Tibial artery (tissue), 4 donors: ENCODE data around the gene PAK4.

Source experiments
- DNase-seq, 2 donors: peaks; one replicate each; pipeline ENCODE4 v3.0.0-alpha.2; 2019
- H3K27ac ChIP-seq, 2 donors: fragments of 200-600 bp; sonication (generic) in 1 of 2; 1 replicate in 1 of 2; 2 replicates in 1 of 2; pipeline ENCODE4 v1.5.1; 2018 to 2019; ENCODE audit warnings: mild to moderate bottlenecking in 1 of 2
- H3K27me3 ChIP-seq, 2 donors: fragments of 200-600 bp; sonication (generic) in 1 of 2; one replicate each; pipeline versions ENCODE4 v1.5.1 to v1.6.0; 2016 to 2019
- H3K36me3 ChIP-seq, 3 donors: fragments of 200-600 bp; sonication (generic) in 2 of 3; one replicate each; pipeline ENCODE4 v1.5.1; 2016 to 2019; ENCODE audit warnings: mild to moderate bottlenecking in 2 of 3
- H3K4me1 ChIP-seq, 4 donors: fragments of 200-600 bp; sonication (generic) in 2 of 4; 1 replicate in 3 of 4; 2 replicates in 1 of 4; pipeline ENCODE4 v1.5.1; 2016 to 2019
- H3K4me3 ChIP-seq, 2 donors: fragments of 200-600 bp; sonication (generic) in 1 of 2; 1 replicate in 1 of 2; 2 replicates in 1 of 2; pipeline ENCODE4 v1.5.1; 2018 to 2019; ENCODE audit warnings: mild to moderate bottlenecking in 2 of 2
- H3K9me3 ChIP-seq, 3 donors: fragments of 200-600 bp; sonication (generic) in 1 of 3; one replicate each; pipeline ENCODE4 v1.5.1; 2016 to 2019
- intact Hi-C: fragments of 100-400 bp; cut with DNase I; formaldehyde crosslinking; loops from one replicate; pipeline ENCODE4 v1.15.0; 2023; ENCODE audit warnings: low total_unique reads
- TF ChIP-seq, protein P1 (sequence below), 2 experiments: fragments of 200-600 bp in 1 of 2; fragments of 450-650 bp in 1 of 2; IDR thresholded peaks; one replicate each; pipeline ENCODE4 v1.5.1; 2017 to 2019; ENCODE audit warnings: antibody characterized with exemption in 2 of 2, mild to moderate bottlenecking in 1 of 2, moderate library complexity in 1 of 2

The PAK4 gene

DNA sequence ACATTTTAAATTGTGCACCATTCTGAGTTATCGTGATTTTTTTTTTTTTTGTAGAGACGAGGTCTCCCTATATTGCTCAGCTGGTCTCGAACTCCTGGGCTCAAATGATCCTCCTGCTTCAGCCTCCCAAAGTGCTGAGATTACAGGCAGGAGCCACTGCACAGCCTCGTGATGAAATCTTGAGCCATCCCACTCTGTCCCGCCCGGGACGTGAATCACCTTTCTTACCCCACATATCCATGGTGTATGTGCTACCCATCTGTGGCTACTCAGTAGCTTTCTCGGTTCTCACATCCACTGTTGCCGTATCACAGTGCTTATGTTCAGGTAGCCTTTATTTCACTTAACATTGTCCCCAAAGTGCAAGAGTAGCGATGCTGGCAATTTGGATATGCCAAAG, 26.5 kb downstream of the PAK4 start:
- Histone ChIP-seq H3K4me3 (no peak overlapping the region), H3K36me3 (peaks cover 0 to 4% (median 0%) of the 10 kb centered on the region in 3 donors), H3K27me3 (no peaks in the 10 kb centered on the region), H3K27ac (no peak overlapping the region), H3K9me3 (no peaks in the 10 kb centered on the region), H3K4me1 (peaks cover 0 to 37% (median 12%) of the 10 kb centered on the region in 4 donors)
- intact Hi-C loops: no loop called here
- no peak for DNase-seq
- TF ChIP-seq, protein P1, sequence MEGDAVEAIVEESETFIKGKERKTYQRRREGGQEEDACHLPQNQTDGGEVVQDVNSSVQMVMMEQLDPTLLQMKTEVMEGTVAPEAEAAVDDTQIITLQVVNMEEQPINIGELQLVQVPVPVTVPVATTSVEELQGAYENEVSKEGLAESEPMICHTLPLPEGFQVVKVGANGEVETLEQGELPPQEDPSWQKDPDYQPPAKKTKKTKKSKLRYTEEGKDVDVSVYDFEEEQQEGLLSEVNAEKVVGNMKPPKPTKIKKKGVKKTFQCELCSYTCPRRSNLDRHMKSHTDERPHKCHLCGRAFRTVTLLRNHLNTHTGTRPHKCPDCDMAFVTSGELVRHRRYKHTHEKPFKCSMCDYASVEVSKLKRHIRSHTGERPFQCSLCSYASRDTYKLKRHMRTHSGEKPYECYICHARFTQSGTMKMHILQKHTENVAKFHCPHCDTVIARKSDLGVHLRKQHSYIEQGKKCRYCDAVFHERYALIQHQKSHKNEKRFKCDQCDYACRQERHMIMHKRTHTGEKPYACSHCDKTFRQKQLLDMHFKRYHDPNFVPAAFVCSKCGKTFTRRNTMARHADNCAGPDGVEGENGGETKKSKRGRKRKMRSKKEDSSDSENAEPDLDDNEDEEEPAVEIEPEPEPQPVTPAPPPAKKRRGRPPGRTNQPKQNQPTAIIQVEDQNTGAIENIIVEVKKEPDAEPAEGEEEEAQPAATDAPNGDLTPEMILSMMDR (IDR thresholded peaks at IDR 0.05): no peak

DNA sequence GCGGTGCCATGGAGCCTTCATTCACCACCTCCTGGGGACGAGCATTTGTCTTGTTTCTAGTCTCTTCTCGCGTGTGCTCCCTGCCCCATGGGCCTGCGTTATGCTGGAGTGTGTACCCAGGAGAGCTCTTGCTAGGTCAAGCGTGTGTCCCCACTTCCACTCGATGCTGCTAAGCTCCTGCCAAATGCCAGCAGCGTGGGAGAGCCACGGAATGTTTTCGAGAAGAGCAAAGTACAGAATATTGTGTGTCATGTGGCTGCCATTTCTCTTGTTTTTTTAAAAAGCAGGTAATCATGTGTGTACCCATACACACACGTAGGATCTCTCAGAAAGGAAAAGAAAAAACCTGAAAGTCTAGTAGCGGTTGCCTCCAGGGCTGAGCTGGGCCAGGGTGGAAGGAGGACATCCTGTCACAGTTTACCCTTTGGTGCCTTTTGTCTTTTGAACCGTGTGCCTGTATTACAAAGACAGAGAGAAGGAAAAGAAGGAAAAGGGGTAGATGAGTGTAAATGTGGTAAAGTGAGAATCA, 28.6 kb downstream of the PAK4 start:
- H3K36me3 ChIP-seq: peaks cover 0 to 4% (median 0%) of the 10 kb centered on the region in 3 donors
- intact Hi-C loops: no loop called here
- no peak overlapping the region for H3K27ac ChIP-seq
- H3K4me1 ChIP-seq: peaks cover 0 to 58% (median 20%) of the 10 kb centered on the region in 4 donors
- H3K27me3 ChIP-seq: no peaks in the 10 kb centered on the region
- no peaks in the 10 kb centered on the region for H3K9me3 ChIP-seq
- no peak overlapping the region for H3K4me3 ChIP-seq
- TF ChIP-seq, protein P1 (IDR thresholded peaks at IDR 0.05): no peak
- DNase-seq: no peak

DNA sequence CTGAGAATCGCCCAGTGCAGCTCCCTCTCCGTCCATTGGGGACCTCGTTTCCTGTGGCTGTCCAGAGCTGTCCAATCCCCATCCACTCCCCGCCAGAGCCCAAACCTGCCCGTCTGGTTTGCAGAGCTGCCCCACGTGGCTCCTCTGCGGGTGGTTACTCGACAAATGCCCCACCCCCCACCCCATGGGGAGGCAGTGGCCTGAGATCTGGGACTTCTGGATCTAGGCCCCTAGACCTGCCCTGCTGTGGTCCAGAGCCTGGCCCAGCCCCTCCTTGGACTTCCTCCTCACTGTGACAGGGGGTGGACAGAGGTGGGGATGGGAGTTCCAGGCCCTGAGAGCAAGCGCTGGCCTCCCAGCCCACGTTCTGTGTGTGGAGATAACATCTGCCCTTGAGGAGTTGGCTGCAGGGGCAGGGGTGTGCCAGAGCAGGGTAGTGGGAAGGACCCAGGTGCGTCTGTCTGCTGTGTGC, 29.1 kb downstream of the PAK4 start:
- TF ChIP-seq, protein P1 (IDR thresholded peaks at IDR 0.05): no peak
- no peak overlapping the region for H3K4me3 ChIP-seq
- peaks cover 0 to 61% (median 20%) of the 10 kb centered on the region in 4 donors for H3K4me1 ChIP-seq
- no peaks in the 10 kb centered on the region for H3K27me3 ChIP-seq
- peaks cover 0 to 4% (median 0%) of the 10 kb centered on the region in 3 donors for H3K36me3 ChIP-seq
- no peak for DNase-seq
- H3K9me3 ChIP-seq: no peaks in the 10 kb centered on the region
- intact Hi-C loops: no loop called here
- H3K27ac ChIP-seq: no peak overlapping the region

DNA sequence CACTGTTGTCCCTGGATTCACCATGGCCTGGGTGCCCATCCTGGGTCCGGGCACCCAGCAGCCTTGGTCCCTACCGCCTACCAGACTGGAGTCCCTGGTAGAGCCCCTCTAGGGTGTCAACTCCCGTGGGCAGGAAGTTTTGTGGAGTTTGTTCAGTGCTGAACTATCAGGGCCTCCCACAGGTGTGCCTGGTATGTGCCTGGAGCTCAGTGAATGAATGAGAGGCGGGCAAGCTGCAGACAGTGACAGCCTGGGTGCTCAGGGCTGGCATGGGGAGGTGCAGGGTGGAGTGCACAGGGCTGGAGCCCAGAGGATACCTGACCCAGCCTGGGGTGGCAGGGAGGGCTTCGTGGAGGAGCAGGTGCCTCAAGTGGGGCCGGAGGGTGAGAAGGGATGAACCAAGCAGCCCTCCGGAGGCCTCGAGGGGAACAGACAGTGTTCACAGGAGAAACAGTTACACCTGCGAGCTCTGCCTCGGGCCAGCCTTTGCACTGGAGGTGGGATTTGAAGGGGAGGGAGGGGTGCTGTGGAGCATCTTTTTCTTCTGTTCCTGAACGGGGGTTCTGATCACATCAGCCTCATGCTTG, 29.6 kb downstream of the PAK4 start:
- TF ChIP-seq, protein P1 (IDR thresholded peaks at IDR 0.05): no peak
- no peaks in the 10 kb centered on the region for H3K9me3 ChIP-seq
- H3K27me3 ChIP-seq: no peaks in the 10 kb centered on the region
- no peak overlapping the region for H3K4me3 ChIP-seq
- H3K4me1 ChIP-seq: peaks cover 0 to 67% (median 24%) of the 10 kb centered on the region in 4 donors
- no peak for DNase-seq
- intact Hi-C loops: no loop called here
- H3K36me3 ChIP-seq: peaks cover 0 to 4% (median 0%) of the 10 kb centered on the region in 3 donors
- H3K27ac ChIP-seq: no peak overlapping the region

DNA sequence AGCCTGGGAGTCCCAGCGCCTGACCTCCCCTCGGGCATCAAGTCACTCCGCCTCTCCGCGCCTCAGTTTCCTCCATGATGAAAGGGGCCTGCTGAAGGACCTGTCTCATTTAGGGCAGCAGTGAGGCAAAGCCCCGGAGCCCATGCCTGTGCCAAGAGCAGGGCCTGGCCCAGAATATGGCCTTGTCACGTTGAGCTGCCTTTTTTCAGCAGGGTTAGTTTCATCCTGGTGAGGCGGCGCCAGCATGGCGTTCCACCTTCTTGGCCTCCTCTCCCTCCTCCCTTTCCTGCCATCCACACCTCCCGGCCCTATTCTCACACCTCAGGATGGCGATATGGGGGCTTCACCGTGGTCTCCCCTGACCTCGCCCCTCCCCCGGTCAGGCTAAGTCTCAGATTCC, 30.2 kb downstream of the PAK4 start:
- H3K27ac ChIP-seq: no peak overlapping the region
- peaks cover 0 to 72% (median 29%) of the 10 kb centered on the region in 4 donors for H3K4me1 ChIP-seq
- H3K36me3 ChIP-seq: peaks cover 0 to 4% (median 0%) of the 10 kb centered on the region in 3 donors
- intact Hi-C loops: no loop called here
- TF ChIP-seq, protein P1 (IDR thresholded peaks at IDR 0.05): no peak
- H3K4me3 ChIP-seq: no peak overlapping the region
- H3K27me3 ChIP-seq: no peaks in the 10 kb centered on the region
- no peaks in the 10 kb centered on the region for H3K9me3 ChIP-seq
- DNase-seq: no peak
